Calu3 (cell line): ENCODE results near the gene CASQ1. TPM values are rescaled to one million over a fixed set of nuclear protein-coding genes. Genes with fewer than 3 reads are reported as not detected.
A peak's percentile ranks its signal among the peaks of the same experiment; 100 is the strongest.

ENCODE experiments used
- BruUV-seq: library from RNA; stranded (reverse); fragments of 400-500 nt; replicated peaks from 2 replicates; lab custom pipeline; 2021; lab: Mats Ljungman, UMichigan
- CTCF ChIA-PET: fragments of 300-600 bp; sonication (Branson Sonifier 250); formaldehyde crosslinking; loops from one replicate; lab custom pipeline; 2022; ENCODE audit warnings: antibody characterized with exemption; lab: Charles Lee
- DNase-seq: peaks from one replicate; pipeline ENCODE4 v3.0.0; 2022
- H3K27ac Mint-ChIP-seq: one replicate; pipeline ENCODE4 v1.8.0; 2022; ENCODE audit warnings: mixed read lengths; ENCODE audit not compliant: unreplicated experiment
- H3K27me3 Mint-ChIP-seq: one replicate; pipeline ENCODE4 v1.8.0; 2022; ENCODE audit warnings: mixed read lengths; ENCODE audit not compliant: unreplicated experiment
- H3K36me3 Mint-ChIP-seq: one replicate; pipeline ENCODE4 v1.8.0; 2022; ENCODE audit warnings: mild to moderate bottlenecking, moderate library complexity, mixed read lengths; ENCODE audit not compliant: insufficient read depth, unreplicated experiment
- H3K4me1 Mint-ChIP-seq: one replicate; pipeline ENCODE4 v1.8.0; 2022; ENCODE audit warnings: mild to moderate bottlenecking, low read depth, mixed read lengths; ENCODE audit not compliant: unreplicated experiment
- H3K4me3 Mint-ChIP-seq: one replicate; pipeline ENCODE4 v1.8.0; 2022; ENCODE audit warnings: mild to moderate bottlenecking, low read depth, moderate library complexity, mixed read lengths; ENCODE audit not compliant: unreplicated experiment
- H3K9me3 Mint-ChIP-seq: one replicate; pipeline ENCODE4 v1.8.0; 2022; ENCODE audit warnings: low read depth, mixed read lengths; ENCODE audit not compliant: unreplicated experiment
- intact Hi-C: fragments of 100-400 bp; cut with micrococcal nuclease; formaldehyde crosslinking; loops from one replicate; pipeline ENCODE4 v1.10.0; 2022; ENCODE audit not compliant: unreplicated experiment
- total RNA-seq: library from RNA; stranded (reverse); gene quantifications from 2 replicates; pipeline ENCODE4 v1.2.3, GENCODE V29; 2022
- TF ChIP-seq, protein P1 (sequence below): fragments of 200-600 bp; IDR thresholded peaks from one replicate; pipeline ENCODE4 v1.8.0; 2022; ENCODE audit warnings: antibody characterized with exemption; ENCODE audit not compliant: unreplicated experiment

CASQ1 gene
- total RNA-seq, 1 experiment from 2014 or later: not detected

DNA sequence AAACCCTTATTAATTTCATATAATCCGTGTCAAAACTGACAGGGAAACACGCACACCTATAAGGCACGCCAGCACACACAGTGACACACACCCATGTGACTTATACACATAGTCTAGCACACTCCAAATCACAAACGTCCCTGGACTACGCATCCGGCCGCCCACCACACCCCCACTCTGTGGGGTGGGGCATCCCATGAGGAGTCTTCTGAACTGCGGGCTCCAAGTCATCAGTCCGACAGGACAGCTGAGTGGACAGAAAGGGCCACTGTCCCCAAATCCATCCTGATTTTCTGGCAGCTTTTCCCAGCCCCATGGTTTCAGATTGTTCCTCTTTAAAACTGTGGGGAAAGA, 15.6 kb downstream of the CASQ1 start:
- peaks cover 59% of the 10 kb centered on the region for H3K36me3 Mint-ChIP-seq
- peak overlapping the region; percentile 16 for H3K27ac Mint-ChIP-seq
- H3K27me3 Mint-ChIP-seq: no peaks in the 10 kb centered on the region
- H3K9me3 Mint-ChIP-seq: no peaks in the 10 kb centered on the region
- H3K4me3 Mint-ChIP-seq: peak overlapping the region; percentile 80
- TSS peak; percentile 12 for BruUV-seq
- intact Hi-C loops: no loop called here
- peak; percentile 54 for DNase-seq
- peaks cover 36% of the 10 kb centered on the region for H3K4me1 Mint-ChIP-seq
- CTCF ChIA-PET: interaction anchor here (0.7 kb wide), 1 partner anchor 105 kb away, joined by 3 read pairs; no protein-coding TSS in a partner anchor
- TF ChIP-seq, protein P1, sequence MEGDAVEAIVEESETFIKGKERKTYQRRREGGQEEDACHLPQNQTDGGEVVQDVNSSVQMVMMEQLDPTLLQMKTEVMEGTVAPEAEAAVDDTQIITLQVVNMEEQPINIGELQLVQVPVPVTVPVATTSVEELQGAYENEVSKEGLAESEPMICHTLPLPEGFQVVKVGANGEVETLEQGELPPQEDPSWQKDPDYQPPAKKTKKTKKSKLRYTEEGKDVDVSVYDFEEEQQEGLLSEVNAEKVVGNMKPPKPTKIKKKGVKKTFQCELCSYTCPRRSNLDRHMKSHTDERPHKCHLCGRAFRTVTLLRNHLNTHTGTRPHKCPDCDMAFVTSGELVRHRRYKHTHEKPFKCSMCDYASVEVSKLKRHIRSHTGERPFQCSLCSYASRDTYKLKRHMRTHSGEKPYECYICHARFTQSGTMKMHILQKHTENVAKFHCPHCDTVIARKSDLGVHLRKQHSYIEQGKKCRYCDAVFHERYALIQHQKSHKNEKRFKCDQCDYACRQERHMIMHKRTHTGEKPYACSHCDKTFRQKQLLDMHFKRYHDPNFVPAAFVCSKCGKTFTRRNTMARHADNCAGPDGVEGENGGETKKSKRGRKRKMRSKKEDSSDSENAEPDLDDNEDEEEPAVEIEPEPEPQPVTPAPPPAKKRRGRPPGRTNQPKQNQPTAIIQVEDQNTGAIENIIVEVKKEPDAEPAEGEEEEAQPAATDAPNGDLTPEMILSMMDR: no peak

DNA sequence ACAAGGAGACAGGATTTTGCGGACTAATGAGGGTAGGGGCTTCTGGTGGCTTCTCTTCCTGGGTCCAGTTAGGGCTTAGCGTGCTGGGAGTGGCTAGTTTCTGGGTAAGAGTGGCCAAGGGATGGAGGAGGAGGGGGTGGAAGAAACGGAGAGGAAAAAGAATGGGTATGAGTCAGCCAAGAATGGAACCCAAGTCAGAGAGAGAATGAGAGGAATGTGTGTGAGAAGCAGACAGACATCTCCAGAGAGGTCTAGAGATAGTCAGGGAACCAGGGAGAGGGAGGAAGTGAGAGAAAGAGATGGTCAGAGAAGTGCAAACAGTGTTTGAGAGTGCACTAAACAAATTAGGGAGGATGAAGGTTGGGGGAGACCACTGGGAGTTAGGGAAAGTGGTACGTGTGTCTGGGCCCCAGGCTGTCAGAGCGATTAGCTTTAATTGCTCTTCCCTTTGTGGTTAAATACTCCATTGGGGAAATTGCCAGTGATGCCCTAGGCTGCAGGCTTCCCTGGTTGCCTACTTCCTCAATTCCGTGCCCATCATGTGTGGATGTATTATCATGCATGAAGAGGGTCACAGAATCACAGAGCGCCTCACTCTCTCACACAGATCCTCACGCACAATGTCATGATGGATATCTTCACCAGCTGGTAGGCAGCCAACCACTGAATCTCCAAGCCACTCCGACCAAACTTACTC, 16.2 kb downstream of the CASQ1 start:
- DNase-seq: peak; percentile 28
- no peaks in the 10 kb centered on the region for H3K27me3 Mint-ChIP-seq
- peaks cover 36% of the 10 kb centered on the region for H3K4me1 Mint-ChIP-seq
- H3K9me3 Mint-ChIP-seq: no peaks in the 10 kb centered on the region
- no TSS peak for BruUV-seq
- CTCF ChIA-PET: interaction anchor here (0.7 kb wide), 1 partner anchor 105 kb away, joined by 3 read pairs; no protein-coding TSS in a partner anchor
- H3K27ac Mint-ChIP-seq: peak overlapping the region; percentile 16
- peaks cover 65% of the 10 kb centered on the region for H3K36me3 Mint-ChIP-seq
- peak overlapping the region; percentile 80 for H3K4me3 Mint-ChIP-seq
- TF ChIP-seq, protein P1: no peak
- intact Hi-C loops: no loop called here

DNA sequence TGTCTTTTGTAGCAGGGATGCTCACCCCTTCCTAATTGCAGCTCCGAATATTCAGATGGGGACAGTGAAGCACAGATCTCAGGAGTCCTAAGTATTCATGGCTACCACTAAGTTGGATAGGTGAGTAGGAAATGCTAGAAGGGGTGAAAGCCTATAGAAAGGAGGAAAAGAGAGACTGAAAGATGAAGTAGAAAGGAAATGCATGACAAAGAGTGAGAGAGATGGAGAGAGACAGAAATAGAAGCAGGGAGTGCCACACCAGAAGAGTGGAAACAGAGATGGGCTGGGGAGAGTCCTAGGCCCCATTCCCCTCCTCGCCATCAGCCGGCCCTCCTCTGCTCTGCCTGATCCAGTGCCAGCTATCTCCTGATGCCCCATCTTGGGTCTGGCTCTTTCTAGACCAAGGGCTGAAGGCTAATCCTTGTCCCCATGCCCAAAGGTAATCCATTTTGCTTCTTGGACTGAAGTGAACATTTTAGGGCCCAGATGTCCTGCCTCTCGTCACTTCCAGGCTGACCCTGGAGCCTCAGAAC, 16.8 kb downstream of the CASQ1 start:
- Mint-ChIP-seq H3K4me3 (no peak overlapping the region), H3K36me3 (peaks cover 71% of the 10 kb centered on the region), H3K9me3 (no peaks in the 10 kb centered on the region), H3K27ac (peak overlapping the region; percentile 16), H3K27me3 (no peaks in the 10 kb centered on the region), H3K4me1 (peaks cover 36% of the 10 kb centered on the region)
- TF ChIP-seq, protein P1: no peak
- intact Hi-C loops: no loop called here
- no peak for DNase-seq
- CTCF ChIA-PET: no interaction called here
- TSS peak; percentile 22 for BruUV-seq

DNA sequence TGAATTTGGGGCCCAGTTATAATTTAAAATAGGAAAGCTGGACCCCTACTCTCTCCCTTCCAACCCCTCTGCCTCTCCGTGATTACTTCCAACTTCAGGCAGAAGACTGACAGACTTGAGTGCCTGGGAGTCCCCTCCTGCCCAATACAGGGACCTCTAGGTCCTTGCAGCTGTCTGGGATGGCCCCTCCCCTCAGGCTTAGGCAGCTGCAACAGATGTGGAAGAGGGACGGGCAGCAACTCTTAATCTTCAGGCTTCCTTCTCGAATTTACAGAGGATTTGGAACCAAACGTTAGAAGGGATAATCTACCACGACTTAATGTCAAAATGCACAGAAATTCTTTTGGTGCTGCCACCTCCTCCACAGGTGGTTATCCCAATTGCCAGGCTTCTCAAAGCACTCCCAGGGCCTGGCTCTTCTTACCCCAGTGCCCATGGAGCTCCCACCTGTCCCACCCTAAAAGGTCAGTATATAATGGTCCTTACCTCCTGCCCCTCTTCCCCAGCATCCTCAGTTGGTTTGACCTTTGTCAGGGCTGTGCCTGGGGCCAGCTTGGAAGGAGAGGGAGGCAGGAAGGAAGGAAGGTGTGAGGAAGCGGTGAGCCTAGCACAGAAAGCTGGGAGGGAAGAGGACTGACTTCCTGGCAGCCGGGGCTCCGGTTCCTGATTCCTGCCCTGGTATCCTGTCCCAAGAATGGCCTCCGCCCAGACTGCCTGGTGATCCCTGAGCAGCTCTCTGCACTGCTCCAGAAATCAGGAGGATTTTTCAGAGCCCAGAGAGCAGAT, 17.6 kb downstream of the CASQ1 start:
- Mint-ChIP-seq H3K4me3 (no peak overlapping the region), H3K36me3 (peaks cover 79% of the 10 kb centered on the region), H3K27ac (no peak overlapping the region), H3K9me3 (no peaks in the 10 kb centered on the region), H3K27me3 (no peaks in the 10 kb centered on the region), H3K4me1 (peaks cover 36% of the 10 kb centered on the region)
- intact Hi-C loops: no loop called here
- no TSS peak for BruUV-seq
- CTCF ChIA-PET: no interaction called here
- TF ChIP-seq, protein P1: no peak
- no peak for DNase-seq
